GM12878 (cell line): ENCODE results near the gene RPL13A. TPM values are rescaled to one million over a fixed set of nuclear protein-coding genes. Genes with fewer than 3 reads are reported as not detected.

ENCODE experiments used
- ASH2L ChIP-seq: fragments of 300-600, 200-600 bp; sonication (generic); IDR thresholded peaks from 2 replicates; pipeline ENCODE4 v1.6.1; 2017; ENCODE audit warnings: low read depth, mild to moderate bottlenecking, borderline replicate concordance
- E2F8 ChIP-seq: fragments of 450-650 bp; IDR thresholded peaks from 2 replicates; pipeline ENCODE4 v1.6.1; 2018; ENCODE audit warnings: mild to moderate bottlenecking, low read depth, moderate library complexity; ENCODE audit not compliant: partially characterized antibody
- EED ChIP-seq: sonication (generic); IDR thresholded peaks from 2 replicates; pipeline ENCODE4 v1.6.1; 2016; ENCODE audit warnings: antibody characterized with exemption, low read depth
- IRF5 ChIP-seq: fragments of 450-650 bp; IDR thresholded peaks from 2 replicates; pipeline ENCODE4 v1.6.1; 2017; ENCODE audit warnings: borderline replicate concordance
- MEF2A ChIP-seq: IDR thresholded peaks from 2 replicates; pipeline ENCODE4 v1.6.1; 2011; ENCODE audit warnings: low read depth, mild to moderate bottlenecking, low read length, moderate library complexity; ENCODE audit not compliant: insufficient read depth
- RELB ChIP-seq: fragments of 450-650 bp; IDR thresholded peaks from 2 replicates; pipeline ENCODE4 v1.6.1; 2017; ENCODE audit warnings: low read depth, mild to moderate bottlenecking, moderate library complexity
- SUZ12 ChIP-seq: fragments of 200-600 bp; sonication (generic); IDR thresholded peaks from one replicate; pipeline ENCODE4 v1.6.1; 2018; ENCODE audit warnings: antibody characterized with exemption, mild to moderate bottlenecking; ENCODE audit not compliant: unreplicated experiment
- ZNF622 ChIP-seq: fragments of 450-650 bp; IDR thresholded peaks from 2 replicates; pipeline ENCODE4 v1.6.1; 2017; ENCODE audit warnings: mild to moderate bottlenecking, inconsistent platforms
- polyA plus RNA-seq, 11 experiments: library from polyadenylated mRNA; depleted of rRNA in 4 of 11; unstranded in 6 of 11; stranded (reverse) in 5 of 11; fragments of >200 nt; fragmentation: Nextera tagmentation in 4 of 11; fragmentation: Illumina TruSeq in 1 of 11; extraction: Ambion mirVana in 4 of 11; extraction: Trizol in 1 of 11; gene quantifications; 1 replicate in 1 of 11; 2 replicates in 10 of 11; pipeline versions ENCODE4 v1.2.1 to v1.2.3, GENCODE V29; 2011 to 2016; ENCODE audit warnings: inconsistent platforms in 2 of 11, missing spikeins in 2 of 11, low read depth in 1 of 11
- total RNA-seq, 4 experiments: library from RNA; depleted of rRNA in 3 of 4; stranded (reverse); fragments of >200 nt in 3 of 4; fragmentation: Illumina TruSeq in 1 of 4; extraction: Trizol in 1 of 4; gene quantifications; 2 replicates each; pipeline versions ENCODE4 v1.2.1 to v1.2.3, GENCODE V29; 2013 to 2021
- TF ChIP-seq, protein P1 (sequence below): fragments of 450-650 bp; IDR thresholded peaks from 2 replicates; pipeline ENCODE4 v1.6.1; 2016; ENCODE audit warnings: mild to moderate bottlenecking
- TF ChIP-seq, protein P2 (sequence below): IDR thresholded peaks from 2 replicates; pipeline ENCODE4 v1.6.1; 2011; ENCODE audit warnings: low read depth, mild to moderate bottlenecking, low read length, moderate library complexity, borderline replicate concordance; ENCODE audit errors: extremely low read depth
- TF ChIP-seq, protein P3 (sequence below): IDR thresholded peaks from 2 replicates; pipeline ENCODE4 v1.6.1; 2012; ENCODE audit warnings: improper control_type of control experiment, low read depth, low read length; ENCODE audit not compliant: insufficient replicate concordance
- TF ChIP-seq, protein P4 (sequence below): fragments of 450-650 bp; IDR thresholded peaks from 2 replicates; pipeline ENCODE4 v1.6.1; 2016; ENCODE audit warnings: mild to moderate bottlenecking

RPL13A gene
- total and polyA plus RNA-seq, 10 of the 15 experiments (the other 5 are each of a cell fraction or from before 2014, with no cell fraction given) = 1,426 to 8,961 (median 4,266) TPM

DNA sequence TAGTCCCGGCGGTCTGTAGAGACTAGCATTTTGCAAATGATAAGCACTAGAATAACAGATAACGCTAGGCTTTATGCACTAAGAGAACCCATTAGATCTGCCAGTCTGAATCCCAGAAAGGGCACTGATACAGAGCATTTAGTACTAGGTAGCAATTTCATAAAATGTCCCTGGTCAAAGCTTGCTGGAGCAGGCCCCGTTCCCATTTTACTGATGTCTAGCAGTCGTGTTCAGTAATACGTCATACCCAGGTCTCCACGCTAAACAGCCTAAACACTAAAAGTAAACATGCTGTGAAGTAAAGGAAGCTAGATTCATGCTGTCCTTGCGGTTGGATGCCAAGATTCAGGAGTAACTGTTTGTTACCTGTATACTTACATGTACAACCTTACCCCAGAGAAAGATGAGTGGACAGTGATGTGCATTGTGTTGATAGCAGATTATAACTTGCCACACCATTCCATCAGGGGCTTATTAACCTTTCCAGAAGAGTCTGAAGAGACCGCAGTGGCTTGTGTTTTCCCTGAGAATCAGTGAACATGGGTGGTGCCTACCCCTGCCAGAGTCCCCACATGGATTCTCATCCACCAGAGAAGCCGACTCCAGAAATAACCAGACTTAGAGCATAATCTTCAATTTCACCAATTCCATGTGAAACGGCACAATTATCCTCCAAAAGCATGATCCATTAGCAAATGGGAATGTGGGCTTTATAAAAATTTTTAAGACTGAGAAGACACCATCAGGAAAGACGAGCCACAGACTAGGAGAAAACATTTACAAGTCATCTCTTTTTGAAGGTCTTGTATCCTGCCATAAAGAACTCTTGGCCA is 5.4 kb downstream of the RPL13A start (continued):
- TF ChIP-seq, protein P1, sequence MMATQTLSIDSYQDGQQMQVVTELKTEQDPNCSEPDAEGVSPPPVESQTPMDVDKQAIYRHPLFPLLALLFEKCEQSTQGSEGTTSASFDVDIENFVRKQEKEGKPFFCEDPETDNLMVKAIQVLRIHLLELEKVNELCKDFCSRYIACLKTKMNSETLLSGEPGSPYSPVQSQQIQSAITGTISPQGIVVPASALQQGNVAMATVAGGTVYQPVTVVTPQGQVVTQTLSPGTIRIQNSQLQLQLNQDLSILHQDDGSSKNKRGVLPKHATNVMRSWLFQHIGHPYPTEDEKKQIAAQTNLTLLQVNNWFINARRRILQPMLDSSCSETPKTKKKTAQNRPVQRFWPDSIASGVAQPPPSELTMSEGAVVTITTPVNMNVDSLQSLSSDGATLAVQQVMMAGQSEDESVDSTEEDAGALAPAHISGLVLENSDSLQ = no peak
- TF ChIP-seq E2F8 (no peak), ASH2L (no peak), MEF2A (no peak), ZNF622 (no peak), IRF5 (no peak), SUZ12 (no peak), RELB (no peak), EED (no peak)
- TF ChIP-seq, protein P2, sequence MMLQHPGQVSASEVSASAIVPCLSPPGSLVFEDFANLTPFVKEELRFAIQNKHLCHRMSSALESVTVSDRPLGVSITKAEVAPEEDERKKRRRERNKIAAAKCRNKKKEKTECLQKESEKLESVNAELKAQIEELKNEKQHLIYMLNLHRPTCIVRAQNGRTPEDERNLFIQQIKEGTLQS = no peak
- TF ChIP-seq, protein P3, sequence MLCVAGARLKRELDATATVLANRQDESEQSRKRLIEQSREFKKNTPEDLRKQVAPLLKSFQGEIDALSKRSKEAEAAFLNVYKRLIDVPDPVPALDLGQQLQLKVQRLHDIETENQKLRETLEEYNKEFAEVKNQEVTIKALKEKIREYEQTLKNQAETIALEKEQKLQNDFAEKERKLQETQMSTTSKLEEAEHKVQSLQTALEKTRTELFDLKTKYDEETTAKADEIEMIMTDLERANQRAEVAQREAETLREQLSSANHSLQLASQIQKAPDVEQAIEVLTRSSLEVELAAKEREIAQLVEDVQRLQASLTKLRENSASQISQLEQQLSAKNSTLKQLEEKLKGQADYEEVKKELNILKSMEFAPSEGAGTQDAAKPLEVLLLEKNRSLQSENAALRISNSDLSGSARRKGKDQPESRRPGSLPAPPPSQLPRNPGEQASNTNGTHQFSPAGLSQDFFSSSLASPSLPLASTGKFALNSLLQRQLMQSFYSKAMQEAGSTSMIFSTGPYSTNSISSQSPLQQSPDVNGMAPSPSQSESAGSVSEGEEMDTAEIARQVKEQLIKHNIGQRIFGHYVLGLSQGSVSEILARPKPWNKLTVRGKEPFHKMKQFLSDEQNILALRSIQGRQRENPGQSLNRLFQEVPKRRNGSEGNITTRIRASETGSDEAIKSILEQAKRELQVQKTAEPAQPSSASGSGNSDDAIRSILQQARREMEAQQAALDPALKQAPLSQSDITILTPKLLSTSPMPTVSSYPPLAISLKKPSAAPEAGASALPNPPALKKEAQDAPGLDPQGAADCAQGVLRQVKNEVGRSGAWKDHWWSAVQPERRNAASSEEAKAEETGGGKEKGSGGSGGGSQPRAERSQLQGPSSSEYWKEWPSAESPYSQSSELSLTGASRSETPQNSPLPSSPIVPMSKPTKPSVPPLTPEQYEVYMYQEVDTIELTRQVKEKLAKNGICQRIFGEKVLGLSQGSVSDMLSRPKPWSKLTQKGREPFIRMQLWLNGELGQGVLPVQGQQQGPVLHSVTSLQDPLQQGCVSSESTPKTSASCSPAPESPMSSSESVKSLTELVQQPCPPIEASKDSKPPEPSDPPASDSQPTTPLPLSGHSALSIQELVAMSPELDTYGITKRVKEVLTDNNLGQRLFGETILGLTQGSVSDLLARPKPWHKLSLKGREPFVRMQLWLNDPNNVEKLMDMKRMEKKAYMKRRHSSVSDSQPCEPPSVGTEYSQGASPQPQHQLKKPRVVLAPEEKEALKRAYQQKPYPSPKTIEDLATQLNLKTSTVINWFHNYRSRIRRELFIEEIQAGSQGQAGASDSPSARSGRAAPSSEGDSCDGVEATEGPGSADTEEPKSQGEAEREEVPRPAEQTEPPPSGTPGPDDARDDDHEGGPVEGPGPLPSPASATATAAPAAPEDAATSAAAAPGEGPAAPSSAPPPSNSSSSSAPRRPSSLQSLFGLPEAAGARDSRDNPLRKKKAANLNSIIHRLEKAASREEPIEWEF = no peak
- TF ChIP-seq, protein P4, sequence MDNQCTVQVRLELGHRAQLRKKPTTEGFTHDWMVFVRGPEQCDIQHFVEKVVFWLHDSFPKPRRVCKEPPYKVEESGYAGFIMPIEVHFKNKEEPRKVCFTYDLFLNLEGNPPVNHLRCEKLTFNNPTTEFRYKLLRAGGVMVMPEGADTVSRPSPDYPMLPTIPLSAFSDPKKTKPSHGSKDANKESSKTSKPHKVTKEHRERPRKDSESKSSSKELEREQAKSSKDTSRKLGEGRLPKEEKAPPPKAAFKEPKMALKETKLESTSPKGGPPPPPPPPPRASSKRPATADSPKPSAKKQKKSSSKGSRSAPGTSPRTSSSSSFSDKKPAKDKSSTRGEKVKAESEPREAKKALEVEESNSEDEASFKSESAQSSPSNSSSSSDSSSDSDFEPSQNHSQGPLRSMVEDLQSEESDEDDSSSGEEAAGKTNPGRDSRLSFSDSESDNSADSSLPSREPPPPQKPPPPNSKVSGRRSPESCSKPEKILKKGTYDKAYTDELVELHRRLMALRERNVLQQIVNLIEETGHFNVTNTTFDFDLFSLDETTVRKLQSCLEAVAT = no peak
